ENCODE data around the gene PIK3C2A. TPM values are rescaled to one million over a fixed set of nuclear protein-coding genes. Genes with fewer than 3 reads are reported as not detected.

Gene PIK3C2A
- total RNA-seq, 1 donor from 2014 or later: 56.6 TPM

GRCh38 chr11:17171916-17172315 is 35.9 kb downstream of the PIK3C2A start:
- H3K36me3 ChIP-seq: peaks cover 7 to 21% of the 10 kb centered on the region in 2 donors
- no peak for DNase-seq (ENCODE audit: low spot score in 2 of 2)
- no peaks in the 10 kb centered on the region for H3K9me3 ChIP-seq
- no peak for TF ChIP-seq CTCF (IDR thresholded peaks at IDR 0.05)
- peaks cover 3 to 5% of the 10 kb centered on the region in 2 donors for H3K4me1 ChIP-seq
- intact Hi-C loops (cut with DNase I): loop anchor here (5.0 kb wide), 1 partner anchor 35 kb away; the partner anchor contains the start of gene PIK3C2A
- H3K27ac ChIP-seq: peak overlapping the region; percentile 24 to 42
- H3K4me3 ChIP-seq: no peak overlapping the region
- no peaks in the 10 kb centered on the region for H3K27me3 ChIP-seq

DNA sequence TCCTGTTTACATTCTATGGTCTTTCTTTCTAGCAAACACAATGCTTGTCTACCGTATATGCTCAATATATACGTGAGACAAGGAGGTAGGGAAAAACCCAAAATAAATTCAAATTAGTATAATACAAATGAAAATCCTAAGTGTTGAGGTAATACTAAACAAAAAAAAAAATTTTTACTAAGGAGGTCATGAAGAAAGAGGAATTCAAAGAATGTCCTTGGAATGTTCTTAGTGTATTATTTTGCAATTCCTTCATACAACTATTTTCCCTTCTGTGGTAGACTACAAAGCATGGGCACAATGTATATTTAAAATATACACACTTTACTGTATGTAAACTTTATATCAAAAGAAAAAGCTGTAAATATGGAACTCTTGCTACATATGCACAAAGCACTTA is 36.4 kb downstream of the PIK3C2A start:
- Histone ChIP-seq H3K9me3 (no peaks in the 10 kb centered on the region), H3K4me1 (peaks cover 3 to 5% of the 10 kb centered on the region in 2 donors), H3K27ac (no peak overlapping the region), H3K36me3 (peaks cover 7 to 21% of the 10 kb centered on the region in 2 donors), H3K27me3 (no peaks in the 10 kb centered on the region), H3K4me3 (no peak overlapping the region)
- intact Hi-C loops (cut with DNase I): loop anchor here (5.0 kb wide), 1 partner anchor 36 kb away; the partner anchor contains the start of gene PIK3C2A
- no peak for DNase-seq (ENCODE audit: low spot score in 2 of 2)
- no peak for TF ChIP-seq CTCF (IDR thresholded peaks at IDR 0.05)

- Histone ChIP-seq H3K36me3 (peaks cover 7 to 21% of the 10 kb centered on the region in 2 donors), H3K4me3 (no peak overlapping the region), H3K4me1 (peaks cover 3 to 8% of the 10 kb centered on the region in 2 donors), H3K27me3 (no peaks in the 10 kb centered on the region), H3K9me3 (no peaks in the 10 kb centered on the region), H3K27ac (no peak overlapping the region)
- no peak for DNase-seq (ENCODE audit: low spot score in 2 of 2)
- intact Hi-C loops (cut with DNase I): loop anchor here (5.0 kb wide), 1 partner anchor 37 kb away; the partner anchor contains the start of gene PIK3C2A
- TF ChIP-seq CTCF (IDR thresholded peaks at IDR 0.05): no peak
Measured at GRCh38 chr11:17169876-17170275, 37.9 kb downstream of the PIK3C2A start.

GRCh38 chr11:17165247-17165890 is 42.4 kb downstream of the PIK3C2A start:
- no peaks in the 10 kb centered on the region for H3K27me3 ChIP-seq
- peaks cover 7 to 21% of the 10 kb centered on the region in 2 donors for H3K36me3 ChIP-seq
- no peak for TF ChIP-seq CTCF (IDR thresholded peaks at IDR 0.05)
- no peak overlapping the region for H3K4me3 ChIP-seq
- intact Hi-C loops (cut with DNase I): no loop called here
- no peaks in the 10 kb centered on the region for H3K9me3 ChIP-seq
- H3K27ac ChIP-seq: peak overlapping the region in 1 of 2 donors; percentile 17
- no peak for DNase-seq (ENCODE audit: low spot score in 2 of 2)
- peaks cover 0 to 11% of the 10 kb centered on the region in 2 donors for H3K4me1 ChIP-seq

DNA sequence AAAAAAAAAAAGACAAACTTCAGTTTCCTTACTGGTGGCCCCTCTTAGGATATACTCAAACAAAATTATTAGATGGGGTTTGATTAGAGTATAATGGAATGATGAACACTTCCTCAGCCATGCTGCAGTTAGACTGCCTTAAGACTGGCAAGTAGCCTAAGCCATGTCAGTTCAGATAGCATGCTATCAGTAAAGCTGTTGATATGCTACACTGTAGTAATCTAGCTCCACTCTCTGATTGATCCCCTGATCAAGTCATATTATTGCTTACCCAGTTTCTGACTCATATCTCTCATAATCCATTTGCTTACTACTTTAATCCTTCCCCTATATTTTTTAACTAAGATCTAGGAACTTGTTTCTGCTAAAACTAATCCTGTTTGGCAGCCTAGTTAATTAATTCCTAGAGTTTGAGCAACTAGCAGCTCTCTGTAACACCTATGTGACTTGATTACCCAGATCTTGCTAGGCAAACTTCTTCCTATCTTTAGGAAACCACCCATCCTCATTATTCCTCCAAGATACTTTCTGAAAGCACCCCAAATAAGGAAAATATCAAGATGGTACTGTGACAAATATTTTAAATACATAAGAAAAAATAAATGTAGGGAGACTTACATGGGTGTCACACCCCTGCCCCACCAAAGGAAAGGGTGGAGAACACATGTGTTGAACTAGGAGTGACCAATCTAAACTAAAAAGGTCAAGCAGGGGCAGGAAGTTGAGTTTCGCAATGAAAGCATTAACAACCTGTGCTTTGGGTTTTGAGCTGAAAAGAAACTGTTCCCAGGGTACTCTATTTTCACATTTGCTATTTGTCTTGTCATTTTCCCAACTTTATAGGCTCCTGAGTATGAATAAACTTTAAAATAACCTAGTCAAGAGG is 43.2 kb downstream of the PIK3C2A start:
- TF ChIP-seq CTCF (IDR thresholded peaks at IDR 0.05): no peak
- DNase-seq (ENCODE audit: low spot score in 2 of 2): no peak
- Histone ChIP-seq H3K27ac (peak overlapping the region in 1 of 2 donors; percentile 17), H3K4me3 (no peak overlapping the region), H3K9me3 (no peaks in the 10 kb centered on the region), H3K4me1 (peaks cover 0 to 17% of the 10 kb centered on the region in 2 donors), H3K27me3 (no peaks in the 10 kb centered on the region), H3K36me3 (peaks cover 7 to 21% of the 10 kb centered on the region in 2 donors)
- intact Hi-C loops (cut with DNase I): no loop called here
